ENCODE data around the gene CCNL2.

Gene CCNL2

DNA sequence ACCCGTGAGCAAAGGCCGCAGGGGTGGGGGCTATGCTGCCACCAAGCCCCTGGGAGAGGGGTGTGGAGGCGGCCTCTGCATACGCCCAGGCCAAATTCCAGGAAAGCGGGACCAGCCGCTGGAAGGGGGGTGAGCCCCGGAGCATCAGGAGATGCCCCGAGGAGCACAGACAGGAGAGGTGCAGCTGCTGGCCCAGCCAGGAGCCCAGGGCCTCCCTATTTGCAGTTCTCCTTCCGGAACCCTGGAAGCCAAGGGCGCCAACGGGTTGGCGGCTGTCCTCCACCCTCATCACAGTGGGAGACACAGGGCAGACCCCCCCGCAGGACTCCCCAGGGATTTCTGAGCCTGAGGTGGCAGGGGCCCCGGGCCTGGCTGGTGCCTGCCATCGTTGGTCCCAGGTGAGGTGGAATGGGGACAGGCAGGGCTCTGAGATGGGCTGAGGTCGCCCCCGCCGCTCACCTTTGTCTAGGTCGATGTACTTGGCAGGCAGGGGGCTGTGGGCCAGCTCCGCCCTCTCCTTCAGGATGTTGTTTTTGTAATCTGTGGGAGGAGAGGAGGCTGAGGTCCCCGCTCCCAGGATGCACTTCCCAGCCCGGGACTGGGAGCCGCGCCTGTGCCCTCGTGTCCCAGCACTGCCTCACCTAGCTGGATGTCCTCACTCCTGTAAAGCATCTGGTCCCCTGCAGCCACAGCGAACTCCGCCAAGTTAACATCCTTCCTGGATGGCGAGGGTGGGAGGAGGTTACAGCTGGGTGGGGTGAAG, 45.6 kb downstream of the CCNL2 start:
- no peak for DNase-seq (ENCODE audit: low read depth)
- peak overlapping the region; percentile 24; the same call in 1 of the 2 replicates for H3K4me3 ChIP-seq (ENCODE audit: low read length)
- TF ChIP-seq, protein P1, sequence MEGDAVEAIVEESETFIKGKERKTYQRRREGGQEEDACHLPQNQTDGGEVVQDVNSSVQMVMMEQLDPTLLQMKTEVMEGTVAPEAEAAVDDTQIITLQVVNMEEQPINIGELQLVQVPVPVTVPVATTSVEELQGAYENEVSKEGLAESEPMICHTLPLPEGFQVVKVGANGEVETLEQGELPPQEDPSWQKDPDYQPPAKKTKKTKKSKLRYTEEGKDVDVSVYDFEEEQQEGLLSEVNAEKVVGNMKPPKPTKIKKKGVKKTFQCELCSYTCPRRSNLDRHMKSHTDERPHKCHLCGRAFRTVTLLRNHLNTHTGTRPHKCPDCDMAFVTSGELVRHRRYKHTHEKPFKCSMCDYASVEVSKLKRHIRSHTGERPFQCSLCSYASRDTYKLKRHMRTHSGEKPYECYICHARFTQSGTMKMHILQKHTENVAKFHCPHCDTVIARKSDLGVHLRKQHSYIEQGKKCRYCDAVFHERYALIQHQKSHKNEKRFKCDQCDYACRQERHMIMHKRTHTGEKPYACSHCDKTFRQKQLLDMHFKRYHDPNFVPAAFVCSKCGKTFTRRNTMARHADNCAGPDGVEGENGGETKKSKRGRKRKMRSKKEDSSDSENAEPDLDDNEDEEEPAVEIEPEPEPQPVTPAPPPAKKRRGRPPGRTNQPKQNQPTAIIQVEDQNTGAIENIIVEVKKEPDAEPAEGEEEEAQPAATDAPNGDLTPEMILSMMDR (conservative IDR thresholded peaks at IDR 0.05; ENCODE audit: low read length), result no peak

DNA sequence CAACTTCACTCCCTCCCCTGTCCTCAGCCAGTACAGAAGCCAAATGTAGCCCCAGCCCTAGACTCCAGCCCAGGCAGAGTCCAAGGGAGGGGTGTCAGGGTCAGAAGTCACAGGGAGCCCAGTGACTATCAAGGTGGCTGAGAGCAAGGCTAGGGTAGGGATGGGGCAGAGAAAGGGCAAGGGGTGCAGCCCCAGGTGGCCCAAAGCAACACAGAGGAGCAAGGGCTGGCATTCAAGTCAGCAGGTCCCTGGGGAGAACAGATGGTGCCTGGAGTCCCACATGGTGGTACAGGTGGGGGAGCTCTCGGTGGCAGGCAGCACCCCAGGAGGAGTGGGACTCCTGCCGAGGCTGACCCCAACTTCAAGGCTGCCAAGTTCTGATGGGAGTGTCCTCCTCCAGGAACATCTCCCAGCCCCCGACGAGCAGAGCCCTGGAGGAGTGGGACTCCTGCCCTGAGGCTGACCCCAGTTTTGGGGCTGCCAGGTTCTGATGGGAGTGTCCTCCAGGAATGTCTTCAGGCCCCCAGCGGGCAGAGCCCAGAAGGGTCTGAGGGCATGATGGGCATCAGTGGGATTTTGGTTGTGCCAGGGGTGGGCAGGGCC, 46.2 kb downstream of the CCNL2 start:
- no peak for DNase-seq (ENCODE audit: low read depth)
- TF ChIP-seq, protein P1 (conservative IDR thresholded peaks at IDR 0.05; ENCODE audit: low read length), result no peak
- peak overlapping the region; percentile 31 for H3K4me3 ChIP-seq (ENCODE audit: low read length)

DNA sequence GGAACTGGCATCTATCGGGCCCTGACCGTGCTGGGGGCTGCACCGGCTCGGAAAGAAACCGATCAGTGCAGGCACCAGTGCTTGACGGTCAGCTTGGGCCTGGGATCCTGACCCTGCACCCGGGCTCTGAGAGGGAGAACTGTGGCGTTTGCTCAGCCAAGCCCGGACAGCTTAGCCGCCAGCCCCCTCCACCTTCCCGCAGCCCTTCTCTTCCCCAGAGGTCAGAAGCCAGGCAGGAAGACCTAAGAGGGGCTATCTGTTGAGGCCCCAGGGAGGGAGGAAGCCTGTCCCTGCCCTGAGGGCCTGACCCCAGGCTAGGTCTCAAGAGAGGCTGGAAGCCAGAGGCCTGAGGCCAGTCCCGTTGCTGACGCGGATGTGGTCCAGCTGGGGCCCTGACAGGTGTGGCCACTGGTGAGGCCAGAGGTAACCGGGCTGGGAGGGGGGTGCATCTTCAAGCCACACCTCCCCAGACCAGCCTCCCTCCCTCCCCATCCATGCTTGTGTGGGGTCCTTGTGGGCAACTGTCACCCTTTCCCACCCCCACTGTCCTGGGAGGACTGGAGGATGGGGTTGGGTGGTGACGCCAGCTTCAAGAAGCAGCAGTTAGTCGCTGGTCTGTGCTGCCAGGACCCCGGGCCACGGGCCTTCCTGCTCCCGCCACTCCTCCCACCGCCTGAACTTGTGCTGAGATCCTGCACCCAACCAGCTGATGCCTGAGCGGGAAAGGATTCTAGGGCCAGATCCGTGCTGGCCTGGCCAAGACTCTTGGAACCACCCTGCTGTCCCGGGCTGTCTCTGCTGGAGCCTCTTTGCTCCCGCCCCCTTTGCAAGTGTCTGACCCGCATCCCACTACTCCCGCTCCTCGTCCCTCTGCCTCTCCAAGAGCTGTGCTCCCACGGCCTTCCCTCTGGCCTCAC, 47.4 kb downstream of the CCNL2 start:
- TF ChIP-seq, protein P1 (conservative IDR thresholded peaks at IDR 0.05; ENCODE audit: low read length), result no peak
- DNase-seq (ENCODE audit: low read depth), result peak; percentile 51
- H3K4me3 ChIP-seq (ENCODE audit: low read length), result peak overlapping the region; percentile 31

DNA sequence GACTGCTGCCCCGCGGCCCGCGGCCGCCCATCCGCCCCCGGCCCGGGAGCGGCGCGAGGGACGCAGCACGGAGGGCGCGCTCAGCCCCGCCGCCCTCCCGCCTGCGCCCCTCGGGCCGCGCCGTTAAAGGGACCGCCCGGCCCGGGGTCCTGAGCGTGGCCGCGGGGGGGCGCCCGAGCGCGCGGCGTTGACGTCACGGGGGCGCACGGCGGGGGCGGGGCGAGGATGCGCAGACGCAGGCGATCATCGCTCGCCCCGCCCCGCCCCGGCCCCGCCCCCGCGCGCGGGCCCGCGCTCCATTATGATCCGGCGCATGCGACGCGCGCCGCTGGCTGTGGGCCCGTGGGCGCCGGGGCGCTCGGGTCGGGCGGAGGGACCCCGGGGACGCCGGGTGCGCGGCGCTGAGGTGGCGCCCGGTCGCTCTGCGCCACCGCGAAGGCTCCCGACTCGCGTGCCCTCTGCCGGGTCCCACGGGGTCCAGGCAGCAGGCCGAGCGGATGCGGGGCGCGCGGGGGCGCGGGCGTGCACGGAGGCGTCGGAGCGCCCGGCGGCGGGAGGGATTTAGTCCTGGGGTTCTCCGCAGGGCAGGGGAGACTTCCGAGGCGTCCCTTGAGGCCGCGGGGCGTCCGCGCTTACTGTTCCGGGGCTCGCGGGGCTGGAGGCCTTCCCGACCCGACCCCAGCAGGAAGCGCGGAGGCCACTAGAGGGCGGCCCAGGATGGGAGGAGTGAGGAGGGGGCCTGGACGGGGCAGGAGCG, 49.7 kb downstream of the CCNL2 start, which contains the start of gene DVL1:
DVL1 (minus strand) TSS at position 163 of the 757 bp plus-strand sequence. CDS start 353 bp downstream, outside the sequence.
- peak; percentile 79 for DNase-seq (ENCODE audit: low read depth)
- H3K4me3 ChIP-seq (ENCODE audit: low read length), result peak within 1 kb of the TSS; percentile 75
- TF ChIP-seq, protein P1 (conservative IDR thresholded peaks at IDR 0.05; ENCODE audit: low read length), result peak; percentile 37

DNA sequence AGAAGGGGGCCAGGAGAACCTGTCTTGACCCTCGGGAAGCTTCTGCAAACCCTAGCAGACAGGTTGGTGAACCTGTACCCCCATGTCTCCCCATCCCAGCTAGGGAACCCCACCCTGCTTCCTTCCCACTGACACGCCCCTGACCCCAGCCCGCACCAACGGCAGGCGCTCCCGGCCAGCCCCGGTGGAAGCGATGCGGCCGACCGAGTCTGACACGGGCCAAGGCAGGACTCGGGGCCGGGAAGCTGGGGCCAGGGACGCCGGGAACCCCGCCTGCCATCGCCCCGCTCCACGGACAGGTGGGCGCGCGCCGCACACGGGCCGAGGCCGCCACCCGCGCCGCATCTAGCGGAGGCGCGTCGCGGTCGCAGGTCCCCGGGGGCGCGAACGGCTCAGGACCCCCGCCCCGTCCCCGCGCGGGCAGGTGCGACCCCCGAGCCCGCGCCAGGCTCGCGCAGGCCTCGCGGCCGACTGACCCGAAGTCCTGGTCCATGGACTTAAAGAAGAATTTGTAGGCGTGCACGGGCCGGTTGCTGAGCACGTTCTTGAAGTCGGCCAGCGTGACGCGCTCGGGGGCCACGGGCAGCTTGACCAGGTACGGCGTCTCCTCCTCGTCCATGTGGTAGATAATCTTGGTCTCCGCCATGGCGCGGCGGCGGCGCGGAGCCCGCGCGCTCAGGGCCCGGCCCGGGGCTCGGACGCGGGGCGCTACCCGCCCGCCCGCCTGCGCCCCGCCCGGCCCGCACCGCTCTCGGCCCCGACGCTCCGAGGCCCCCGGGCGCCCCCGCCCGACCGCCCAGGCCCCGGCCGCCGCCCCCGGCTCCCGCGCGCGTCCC, 50.5 kb downstream of the CCNL2 start:
- TF ChIP-seq, protein P1 (conservative IDR thresholded peaks at IDR 0.05; ENCODE audit: low read length), result no peak
- no peak for DNase-seq (ENCODE audit: low read depth)
- peak overlapping the region; percentile 75 for H3K4me3 ChIP-seq (ENCODE audit: low read length)
